HG03460 (cell line): ENCODE measurements around the gene RAD1.
"Not testable (repeated sequence)": the region's sequence is repeated elsewhere in the genome, so short reads cannot be mapped to it uniquely, and the experiment has no call there.

Experiments used
- ATAC-seq: cut with Tn5 transposase; IDR thresholded peaks from one replicate; pipeline ENCODE4 v1.9.1; 2021; ENCODE audit not compliant: unreplicated experiment

The RAD1 gene

GRCh38 chr5:34915139-34915855 is at the start of gene RAD1, which contains the start of gene BRIX1:
Gene RAD1, minus strand, starts transcription at chr5:34915504. Its CDS starts 612 bp downstream, at chr5:34914892.
Gene BRIX1, plus strand, starts transcription at chr5:34915711. Its CDS starts 28 bp downstream, at chr5:34915739.
- ATAC-seq, result peak; percentile 98

GRCh38 chr5:34959323-34959722 is 44.0 kb upstream of the RAD1 start:
- peak; percentile 92 for ATAC-seq

- no peak for ATAC-seq
Measured at GRCh38 chr5:34957857-34958690, 42.8 kb upstream of the RAD1 start.

- no peak for ATAC-seq
Measured at GRCh38 chr5:34957321-34957720, 42.0 kb upstream of the RAD1 start.

GRCh38 chr5:34944460-34945047 is 29.2 kb upstream of the RAD1 start:
- no peak for ATAC-seq

- no peak for ATAC-seq
Measured at GRCh38 chr5:34944044-34944443, 28.7 kb upstream of the RAD1 start.

- no peak for ATAC-seq
Measured at GRCh38 chr5:34941936-34942335, 26.6 kb upstream of the RAD1 start.

GRCh38 chr5:34932947-34933346 is 17.6 kb upstream of the RAD1 start:
- no peak for ATAC-seq

- no peak for ATAC-seq
Measured at GRCh38 chr5:34930870-34931269, 15.6 kb upstream of the RAD1 start.

- no peak for ATAC-seq
Measured at GRCh38 chr5:34930462-34930844, 15.1 kb upstream of the RAD1 start.

- ATAC-seq, result peak; percentile 62
Measured at GRCh38 chr5:34929720-34930461, 14.6 kb upstream of the RAD1 start.

- peak; percentile 83 for ATAC-seq
Measured at GRCh38 chr5:34929134-34929719, 13.9 kb upstream of the RAD1 start, which contains the start of gene DNAJC21. Gene DNAJC21, plus strand, starts transcription at chr5:34929559. Its CDS starts 261 bp downstream, at chr5:34929820.

- ATAC-seq, result no peak
Measured at GRCh38 chr5:34928267-34928666, 13.0 kb upstream of the RAD1 start.

GRCh38 chr5:34927785-34928184 is 12.5 kb upstream of the RAD1 start:
- no peak for ATAC-seq

GRCh38 chr5:34926318-34926888 is 11.1 kb upstream of the RAD1 start:
- no peak for ATAC-seq

GRCh38 chr5:34924462-34924765 is 9.1 kb upstream of the RAD1 start:
- no peak for ATAC-seq

- peak; percentile 48 for ATAC-seq
Measured at GRCh38 chr5:34923694-34924461, 8.6 kb upstream of the RAD1 start.

- not testable (repeated sequence) for ATAC-seq
Measured at GRCh38 chr5:34923256-34923655, 8.0 kb upstream of the RAD1 start.

GRCh38 chr5:34919077-34919476 is 3.8 kb upstream of the RAD1 start:
- ATAC-seq, result no peak

- no peak for ATAC-seq
Measured at GRCh38 chr5:34918025-34918424, 2.7 kb upstream of the RAD1 start.
